Mesenchymal stem cell (in vitro differentiated cells and primary cell): Measurements from ENCODE around the gene MARVELD1.

Source experiments
- DNase-seq: peaks from one replicate; pipeline ENCODE4 v3.0.0-alpha.2; 2013
- H2AFZ ChIP-seq: one replicate; pipeline ENCODE4 v1.6.1; 2013; ENCODE audit warnings: low read depth, mild to moderate bottlenecking, control low read depth, inconsistent platforms, low read length, moderate library complexity
- H2AK5ac ChIP-seq: 2 replicates; pipeline ENCODE4 v1.6.1; 2013; ENCODE audit warnings: low read length, moderate library complexity, mild to moderate bottlenecking, inconsistent platforms; ENCODE audit not compliant: severe bottlenecking
- H2BK120ac ChIP-seq: one replicate; pipeline ENCODE4 v1.6.1; 2013; ENCODE audit warnings: low read depth, mild to moderate bottlenecking, inconsistent platforms, low read length, moderate library complexity
- H2BK12ac ChIP-seq, 2 experiments: one replicate each; pipeline ENCODE4 v1.6.1; 2013; ENCODE audit warnings: inconsistent platforms in 2 of 2, low read length in 2 of 2, mild to moderate bottlenecking in 2 of 2, moderate library complexity in 2 of 2, control low read depth in 1 of 2
- H2BK15ac ChIP-seq: one replicate; pipeline ENCODE4 v1.6.1; 2013; ENCODE audit warnings: mild to moderate bottlenecking, low read depth, inconsistent platforms; ENCODE audit not compliant: poor library complexity, severe bottlenecking
- H2BK5ac ChIP-seq: 2 replicates; pipeline ENCODE4 v1.6.1; 2013; ENCODE audit warnings: low read depth, mild to moderate bottlenecking, low read length, control low read depth, inconsistent platforms; ENCODE audit not compliant: poor library complexity, severe bottlenecking
- H3K14ac ChIP-seq, 2 experiments: one replicate each; pipeline ENCODE4 v1.6.1; 2013; ENCODE audit warnings: inconsistent platforms in 2 of 2, low read length in 2 of 2, control low read depth in 1 of 2, mild to moderate bottlenecking in 1 of 2, moderate library complexity in 1 of 2
- H3K18ac ChIP-seq, 2 experiments: one replicate each; pipeline ENCODE4 v1.6.1; 2013; ENCODE audit warnings: inconsistent platforms in 2 of 2, low read length in 2 of 2, control low read depth in 1 of 2, low read depth in 1 of 2, mild to moderate bottlenecking in 1 of 2
- H3K23ac ChIP-seq, 2 experiments: one replicate each; pipeline ENCODE4 v1.6.1; 2013; ENCODE audit warnings: inconsistent platforms in 2 of 2, low read length in 2 of 2, mild to moderate bottlenecking in 2 of 2, moderate library complexity in 2 of 2, control low read depth in 1 of 2
- H3K27ac ChIP-seq: 2 replicates; pipeline ENCODE4 v1.5.1; 2013; ENCODE audit warnings: mild to moderate bottlenecking, moderate library complexity, low read length, control low read depth, inconsistent platforms; ENCODE audit not compliant: poor library complexity, severe bottlenecking
- H3K27me3 ChIP-seq, 2 experiments: 2 replicates each; pipeline versions ENCODE4 v1.6.1 to v1.7.0; 2013; ENCODE audit warnings: low read length in 2 of 2, mild to moderate bottlenecking in 2 of 2, moderate library complexity in 2 of 2, control low read depth in 1 of 2, inconsistent platforms in 1 of 2; ENCODE audit not compliant: control insufficient read depth in 1 of 2, insufficient read depth in 1 of 2
- H3K36me3 ChIP-seq, 2 experiments: 2 replicates each; pipeline versions ENCODE4 v1.6.1 to v1.7.0; 2013; ENCODE audit warnings: low read length in 2 of 2, control low read depth in 1 of 2, inconsistent platforms in 1 of 2, low read depth in 1 of 2, mild to moderate bottlenecking in 1 of 2; ENCODE audit not compliant: insufficient read depth in 2 of 2, control insufficient read depth in 1 of 2
- H3K4ac ChIP-seq, 2 experiments: one replicate each; pipeline ENCODE4 v1.6.1; 2013; ENCODE audit warnings: inconsistent platforms in 2 of 2, low read length in 2 of 2, mild to moderate bottlenecking in 2 of 2, moderate library complexity in 2 of 2, control low read depth in 1 of 2, low read depth in 1 of 2
- H3K4me1 ChIP-seq: 2 replicates; pipeline ENCODE4 v1.6.1; 2013; ENCODE audit warnings: low read depth, low read length, control low read depth; ENCODE audit not compliant: control insufficient read depth, insufficient read depth
- H3K4me2 ChIP-seq: 2 replicates; pipeline ENCODE4 v1.6.1; 2013; ENCODE audit warnings: low read length, mild to moderate bottlenecking, inconsistent platforms; ENCODE audit not compliant: poor library complexity, severe bottlenecking
- H3K4me3 ChIP-seq, 2 experiments: 2 replicates each; pipeline versions ENCODE4 v1.5.1 to v1.7.0; 2013; ENCODE audit warnings: low read length in 2 of 2, mild to moderate bottlenecking in 2 of 2, control low read depth in 1 of 2, low read depth in 1 of 2; ENCODE audit not compliant: insufficient read depth in 1 of 2
- H3K79me1 ChIP-seq: replicated peaks from 2 replicates; pipeline ENCODE4 v1.6.1; 2013; ENCODE audit warnings: mild to moderate bottlenecking, control low read depth, low read length, inconsistent platforms; ENCODE audit not compliant: poor library complexity, severe bottlenecking
- H3K9ac ChIP-seq: 2 replicates; pipeline ENCODE4 v1.7.0; 2013; ENCODE audit warnings: mild to moderate bottlenecking, low read length, moderate library complexity
- H3K9me3 ChIP-seq: 2 replicates; pipeline ENCODE4 v1.7.0; 2013; ENCODE audit warnings: mild to moderate bottlenecking, low read length; ENCODE audit not compliant: control insufficient read depth
- H4K8ac ChIP-seq: one replicate; pipeline ENCODE4 v1.6.1; 2013; ENCODE audit warnings: inconsistent platforms, mild to moderate bottlenecking, low read length, moderate library complexity
- H4K91ac ChIP-seq: one replicate; pipeline ENCODE4 v1.6.1; 2013; ENCODE audit warnings: mild to moderate bottlenecking, low read length, inconsistent platforms
- WGBS: methylation state at CpG from one replicate; pipeline ENCODE4 v1.1.7; 2013; ENCODE audit warnings: mixed read lengths; 5-methylcytosine and 5-hydroxymethylcytosine counted together

The MARVELD1 gene

GRCh38 chr10:97743169-97743943 is 29.8 kb downstream of the MARVELD1 start:
- Histone ChIP-seq H2BK120ac (no peak overlapping the region), H3K4me2 (no peak overlapping the region), H3K18ac (no peak overlapping the region), H3K4me3 (no peak overlapping the region), H2BK15ac (no peak overlapping the region), H2BK12ac (no peak overlapping the region), H3K79me1 (peaks cover 33% of the 10 kb centered on the region), H2BK5ac (no peak overlapping the region), H3K36me3 (peaks cover 27 to 93% of the 10 kb centered on the region in 2 experiments), H3K27me3 (no peaks in the 10 kb centered on the region), H2AK5ac (no peak overlapping the region), H3K9me3 (no peaks in the 10 kb centered on the region), H4K8ac (no peak overlapping the region), H3K14ac (no peak overlapping the region), H3K27ac (no peak overlapping the region), H2AFZ (no peak overlapping the region), H3K23ac (no peak overlapping the region), H3K4ac (no peak overlapping the region), H3K4me1 (peaks cover 10% of the 10 kb centered on the region), H4K91ac (no peak overlapping the region), H3K9ac (no peak overlapping the region)
- WGBS, result 95% methylated on average over 10 of the region's 10 CpGs
- no peak for DNase-seq

GRCh38 chr10:97744405-97745035 is 31.0 kb downstream of the MARVELD1 start:
- H2AK5ac ChIP-seq, result no peak overlapping the region
- no peak overlapping the region for H4K91ac ChIP-seq
- WGBS, result 94% methylated on average over 14 of the region's 15 CpGs
- H3K27me3 ChIP-seq, result no peaks in the 10 kb centered on the region
- no peak overlapping the region for H3K9ac ChIP-seq
- H4K8ac ChIP-seq, result no peak overlapping the region
- H3K4me3 ChIP-seq, result no peak overlapping the region
- no peak overlapping the region for H2BK15ac ChIP-seq
- peaks cover 30 to 93% of the 10 kb centered on the region in 2 experiments for H3K36me3 ChIP-seq
- no peak overlapping the region for H2BK12ac ChIP-seq
- no peak overlapping the region for H3K4me2 ChIP-seq
- H3K14ac ChIP-seq, result no peak overlapping the region
- peaks cover 6% of the 10 kb centered on the region for H3K4me1 ChIP-seq
- H2AFZ ChIP-seq, result no peak overlapping the region
- no peak for DNase-seq
- no peak overlapping the region for H2BK5ac ChIP-seq
- H3K9me3 ChIP-seq, result no peaks in the 10 kb centered on the region
- H3K23ac ChIP-seq, result no peak overlapping the region
- peaks cover 33% of the 10 kb centered on the region for H3K79me1 ChIP-seq
- H3K4ac ChIP-seq, result no peak overlapping the region
- H3K27ac ChIP-seq, result no peak overlapping the region
- no peak overlapping the region for H2BK120ac ChIP-seq
- H3K18ac ChIP-seq, result no peak overlapping the region

GRCh38 chr10:97747573-97747972 is 34.0 kb downstream of the MARVELD1 start:
- Histone ChIP-seq H3K36me3 (peaks cover 55 to 98% of the 10 kb centered on the region in 2 experiments), H3K27me3 (no peaks in the 10 kb centered on the region), H4K8ac (no peak overlapping the region), H3K27ac (no peak overlapping the region), H3K9ac (no peak overlapping the region), H2BK120ac (no peak overlapping the region), H3K4me1 (peaks cover 6% of the 10 kb centered on the region), H3K9me3 (no peaks in the 10 kb centered on the region), H3K14ac (no peak overlapping the region), H2BK5ac (no peak overlapping the region), H3K23ac (no peak overlapping the region), H2AK5ac (no peak overlapping the region), H3K18ac (no peak overlapping the region), H3K4ac (no peak overlapping the region), H2BK12ac (no peak overlapping the region), H4K91ac (no peak overlapping the region), H3K4me2 (no peak overlapping the region), H2BK15ac (no peak overlapping the region), H3K79me1 (peaks cover 36% of the 10 kb centered on the region), H2AFZ (no peak overlapping the region), H3K4me3 (no peak overlapping the region)
- no peak for DNase-seq
- 100% methylated on average over 1 of the region's 1 CpG for WGBS

GRCh38 chr10:97748116-97748515 is 34.6 kb downstream of the MARVELD1 start:
- Histone ChIP-seq H2AFZ (no peak overlapping the region), H3K18ac (no peak overlapping the region), H3K4ac (no peak overlapping the region), H3K4me3 (no peak overlapping the region), H2BK120ac (no peak overlapping the region), H3K4me1 (peaks cover 8% of the 10 kb centered on the region), H2BK15ac (no peak overlapping the region), H3K27me3 (no peaks in the 10 kb centered on the region), H3K9me3 (no peaks in the 10 kb centered on the region), H2AK5ac (no peak overlapping the region), H3K36me3 (peaks cover 57 to 97% of the 10 kb centered on the region in 2 experiments), H3K79me1 (peaks cover 40% of the 10 kb centered on the region), H2BK12ac (no peak overlapping the region), H3K27ac (no peak overlapping the region), H3K14ac (no peak overlapping the region), H3K4me2 (no peak overlapping the region), H3K23ac (no peak overlapping the region), H4K91ac (no peak overlapping the region), H3K9ac (no peak overlapping the region), H2BK5ac (no peak overlapping the region), H4K8ac (no peak overlapping the region)
- 92% methylated on average over 9 of the region's 10 CpGs for WGBS
- DNase-seq, result no peak
